ENCODE measurements around the gene TAF1D. TPM values are rescaled to one million over a fixed set of nuclear protein-coding genes. Genes with fewer than 3 reads are reported as not detected.
"Not testable (repeated sequence)": the region's sequence is repeated elsewhere in the genome, so short reads cannot be mapped to it uniquely, and the experiment has no call there.

The TAF1D gene
- total RNA-seq, 2 donors from 2014 or later: 284 to 353 TPM

GRCh38 chr11:93766504-93766903 lies 25.2 kb upstream of the TAF1D start:
- H3K4me3 Mint-ChIP-seq: no peak overlapping the region
- H3K36me3 Mint-ChIP-seq (ENCODE audit: insufficient read depth in 2 of 2): peaks cover 13 to 16% of the 10 kb centered on the region in 2 donors
- no peaks in the 10 kb centered on the region for H3K4me1 Mint-ChIP-seq (ENCODE audit: low read depth)
- ATAC-seq (replicated peaks in 1 of 2): no peak
- H3K9me3 Mint-ChIP-seq: peaks cover 3 to 7% of the 10 kb centered on the region in 2 donors
- H3K27me3 Mint-ChIP-seq (ENCODE audit: low read depth): no peaks in the 10 kb centered on the region
- no peak overlapping the region for H3K27ac Mint-ChIP-seq
- no peak for DNase-seq

- peaks cover 3 to 7% of the 10 kb centered on the region in 2 donors for H3K9me3 Mint-ChIP-seq
- no peak overlapping the region for H3K27ac Mint-ChIP-seq
- no peak overlapping the region for H3K4me3 Mint-ChIP-seq
- peaks cover 15 to 16% of the 10 kb centered on the region in 2 donors for H3K36me3 Mint-ChIP-seq (ENCODE audit: insufficient read depth in 2 of 2)
- no peaks in the 10 kb centered on the region for H3K4me1 Mint-ChIP-seq (ENCODE audit: low read depth)
- no peaks in the 10 kb centered on the region for H3K27me3 Mint-ChIP-seq (ENCODE audit: low read depth)
- ATAC-seq (replicated peaks in 1 of 2) (no peak), DNase-seq (no peak)
Measured at GRCh38 chr11:93765551-93765950, 24.3 kb upstream of the TAF1D start.

- Mint-ChIP-seq H3K4me1 (ENCODE audit: low read depth) (no peaks in the 10 kb centered on the region), H3K27ac (no peak overlapping the region), H3K9me3 (peaks cover under 1 to 3% of the 10 kb centered on the region in 2 donors), H3K27me3 (ENCODE audit: low read depth) (no peaks in the 10 kb centered on the region), H3K4me3 (no peak overlapping the region), H3K36me3 (ENCODE audit: insufficient read depth in 2 of 2) (peaks cover 13 to 16% of the 10 kb centered on the region in 2 donors)
- no peak for DNase-seq
- no peak for ATAC-seq (replicated peaks in 1 of 2)
Measured at GRCh38 chr11:93761910-93762309, 20.6 kb upstream of the TAF1D start.

DNA sequence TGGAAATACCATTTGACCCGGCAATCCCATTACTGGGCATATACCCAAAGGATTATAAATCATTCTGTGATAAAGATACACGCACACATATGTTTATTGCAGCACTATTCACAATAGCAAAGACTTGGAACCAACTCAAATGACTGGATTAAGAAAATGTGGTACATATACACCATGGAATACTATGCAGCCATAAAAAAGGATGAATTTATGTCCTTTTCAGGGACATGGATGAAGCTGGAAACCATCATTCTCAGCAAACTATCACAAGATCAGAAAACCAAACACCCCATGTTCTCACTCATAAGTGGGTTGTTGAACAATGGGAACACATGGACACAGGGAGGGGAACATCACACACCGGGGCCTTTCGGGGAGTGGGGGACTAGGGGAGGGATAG lies 17.8 kb upstream of the TAF1D start:
- not testable (repeated sequence) for H3K27me3 Mint-ChIP-seq (ENCODE audit: low read depth); H3K9me3 Mint-ChIP-seq; H3K27ac Mint-ChIP-seq; DNase-seq; ATAC-seq (replicated peaks in 1 of 2); H3K4me1 Mint-ChIP-seq (ENCODE audit: low read depth); H3K4me3 Mint-ChIP-seq; H3K36me3 Mint-ChIP-seq (ENCODE audit: insufficient read depth in 2 of 2)

GRCh38 chr11:93757924-93758865 lies 16.9 kb upstream of the TAF1D start:
- Mint-ChIP-seq H3K27ac (no peak overlapping the region), H3K4me3 (no peak overlapping the region), H3K4me1 (ENCODE audit: low read depth) (no peaks in the 10 kb centered on the region), H3K36me3 (ENCODE audit: insufficient read depth in 2 of 2) (peaks cover 5 to 9% of the 10 kb centered on the region in 2 donors), H3K9me3 (no peaks in the 10 kb centered on the region), H3K27me3 (ENCODE audit: low read depth) (no peaks in the 10 kb centered on the region)
- DNase-seq (no peak), ATAC-seq (replicated peaks in 1 of 2) (no peak)

DNA sequence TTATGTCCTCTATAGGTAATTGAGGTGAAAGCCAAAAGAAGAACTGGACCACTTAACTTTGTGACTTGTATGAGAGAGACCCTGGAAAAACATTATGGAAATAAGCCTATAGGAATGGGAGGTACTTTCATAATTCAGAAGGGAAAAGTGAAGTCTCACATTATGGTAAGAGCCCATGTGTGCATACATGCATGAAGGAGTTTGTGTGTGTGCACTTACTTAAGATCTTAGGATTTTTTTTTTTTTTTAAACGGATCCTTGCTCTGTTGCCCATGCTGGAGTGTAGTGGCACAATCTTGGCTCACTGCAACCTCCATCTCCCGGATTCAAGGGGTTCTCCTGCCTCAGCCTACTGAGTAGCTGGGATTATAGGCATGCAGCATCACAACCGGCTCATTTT lies 16.0 kb upstream of the TAF1D start:
- H3K27me3 Mint-ChIP-seq (ENCODE audit: low read depth): no peaks in the 10 kb centered on the region
- H3K9me3 Mint-ChIP-seq: no peaks in the 10 kb centered on the region
- H3K27ac Mint-ChIP-seq: no peak overlapping the region
- ATAC-seq (replicated peaks in 1 of 2): no peak
- H3K36me3 Mint-ChIP-seq (ENCODE audit: insufficient read depth in 2 of 2): peaks cover 5 to 10% of the 10 kb centered on the region in 2 donors
- H3K4me1 Mint-ChIP-seq (ENCODE audit: low read depth): no peaks in the 10 kb centered on the region
- DNase-seq: no peak
- no peak overlapping the region for H3K4me3 Mint-ChIP-seq

DNA sequence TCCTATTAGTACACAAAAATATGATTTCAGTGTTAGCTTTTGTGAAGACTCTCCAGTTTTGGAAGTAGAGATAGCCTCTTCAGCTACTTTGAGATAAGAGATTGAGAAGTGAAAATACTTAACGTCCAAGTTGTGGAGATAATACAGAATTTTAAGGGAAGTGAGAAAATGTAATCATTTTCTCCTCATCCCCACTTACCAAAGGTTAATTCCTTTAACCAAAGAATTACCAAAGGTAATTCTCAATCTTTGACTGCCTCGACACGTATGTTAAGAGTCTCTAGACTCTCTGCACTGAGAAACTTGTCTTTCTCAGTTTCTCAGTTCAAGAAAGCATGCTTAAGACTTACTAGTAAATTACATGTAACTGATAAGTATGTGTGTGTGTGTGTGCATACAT lies 15.5 kb upstream of the TAF1D start:
- Mint-ChIP-seq H3K27me3 (ENCODE audit: low read depth) (no peaks in the 10 kb centered on the region), H3K4me1 (ENCODE audit: low read depth) (no peaks in the 10 kb centered on the region), H3K27ac (no peak overlapping the region), H3K36me3 (ENCODE audit: insufficient read depth in 2 of 2) (peaks cover 5 to 10% of the 10 kb centered on the region in 2 donors), H3K9me3 (no peaks in the 10 kb centered on the region), H3K4me3 (no peak overlapping the region)
- ATAC-seq (replicated peaks in 1 of 2): no peak
- DNase-seq: no peak

GRCh38 chr11:93753241-93753640 lies 11.9 kb upstream of the TAF1D start:
- no peaks in the 10 kb centered on the region for H3K9me3 Mint-ChIP-seq
- ATAC-seq (replicated peaks in 1 of 2) (no peak), DNase-seq (no peak)
- no peak overlapping the region for H3K27ac Mint-ChIP-seq
- no peaks in the 10 kb centered on the region for H3K27me3 Mint-ChIP-seq (ENCODE audit: low read depth)
- H3K4me3 Mint-ChIP-seq: no peak overlapping the region
- no peaks in the 10 kb centered on the region for H3K4me1 Mint-ChIP-seq (ENCODE audit: low read depth)
- peaks cover 4 to 8% of the 10 kb centered on the region in 2 donors for H3K36me3 Mint-ChIP-seq (ENCODE audit: insufficient read depth in 2 of 2)

DNA sequence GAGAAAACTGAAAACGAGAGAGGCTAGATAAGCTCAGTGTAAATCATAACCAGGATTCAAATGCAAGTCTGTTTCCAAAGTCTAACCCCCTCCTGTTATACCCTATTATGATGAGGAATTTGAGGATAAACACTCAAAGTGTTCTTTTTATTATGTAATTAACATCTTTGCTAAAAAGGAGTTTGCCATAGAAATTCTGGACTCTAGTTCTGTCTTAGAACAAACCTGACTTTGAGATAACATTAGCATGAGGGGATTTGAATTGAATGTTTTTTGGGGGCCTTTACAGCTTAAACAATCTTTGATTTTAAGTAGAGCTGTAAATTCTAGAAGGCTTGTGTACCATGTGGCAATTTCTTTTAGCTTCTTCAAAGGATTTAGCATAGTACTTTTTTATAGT lies 9.7 kb upstream of the TAF1D start:
- Mint-ChIP-seq H3K36me3 (ENCODE audit: insufficient read depth in 2 of 2) (peaks cover 0 to 4% of the 10 kb centered on the region in 2 donors), H3K27me3 (ENCODE audit: low read depth) (no peaks in the 10 kb centered on the region), H3K27ac (no peak overlapping the region), H3K4me1 (ENCODE audit: low read depth) (no peaks in the 10 kb centered on the region), H3K4me3 (no peak overlapping the region), H3K9me3 (no peaks in the 10 kb centered on the region)
- no peak for DNase-seq
- no peak for ATAC-seq (replicated peaks in 1 of 2)

DNA sequence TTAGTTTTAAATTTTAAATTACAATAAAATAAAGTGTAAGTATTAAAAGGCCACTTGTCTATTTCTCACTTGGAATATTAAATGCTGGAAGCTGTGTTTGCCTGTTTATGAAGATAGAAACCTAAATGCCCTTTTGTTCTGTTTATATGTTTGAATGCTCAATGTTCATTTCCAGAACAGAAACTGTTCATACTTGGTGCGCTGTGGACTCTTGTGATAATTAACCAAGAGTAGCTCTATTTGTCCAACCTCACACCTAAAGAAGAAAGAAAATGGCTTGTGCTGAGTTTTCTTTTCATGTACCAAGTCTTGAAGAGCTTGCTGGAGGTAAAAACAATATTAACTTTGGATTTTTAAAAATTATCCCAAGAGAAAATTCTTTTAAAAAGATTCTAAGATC lies 5.8 kb upstream of the TAF1D start:
- H3K4me3 Mint-ChIP-seq: no peak overlapping the region
- H3K4me1 Mint-ChIP-seq (ENCODE audit: low read depth): peaks cover 23% of the 10 kb centered on the region
- H3K27ac Mint-ChIP-seq: no peak overlapping the region
- no peaks in the 10 kb centered on the region for H3K9me3 Mint-ChIP-seq
- DNase-seq: no peak
- peaks cover 0 to 3% of the 10 kb centered on the region in 2 donors for H3K36me3 Mint-ChIP-seq (ENCODE audit: insufficient read depth in 2 of 2)
- no peak for ATAC-seq (replicated peaks in 1 of 2)
- no peaks in the 10 kb centered on the region for H3K27me3 Mint-ChIP-seq (ENCODE audit: low read depth)

- H3K9me3 Mint-ChIP-seq: no peaks in the 10 kb centered on the region
- no peak for DNase-seq
- peaks cover 4 to 6% of the 10 kb centered on the region in 2 donors for H3K36me3 Mint-ChIP-seq (ENCODE audit: insufficient read depth in 2 of 2)
- no peak overlapping the region for H3K4me3 Mint-ChIP-seq
- peaks cover 23% of the 10 kb centered on the region for H3K4me1 Mint-ChIP-seq (ENCODE audit: low read depth)
- H3K27me3 Mint-ChIP-seq (ENCODE audit: low read depth): no peaks in the 10 kb centered on the region
- no peak for ATAC-seq (replicated peaks in 1 of 2)
- no peak overlapping the region for H3K27ac Mint-ChIP-seq
Measured at GRCh38 chr11:93746101-93746500, 4.8 kb upstream of the TAF1D start.

- Mint-ChIP-seq H3K36me3 (ENCODE audit: insufficient read depth in 2 of 2) (peaks cover 6 to 11% of the 10 kb centered on the region in 2 donors), H3K4me3 (peak overlapping the region in 1 of 2 donors; percentile 34), H3K4me1 (ENCODE audit: low read depth) (peaks cover 23% of the 10 kb centered on the region)
- H3K27ac Mint-ChIP-seq; DNase-seq; H3K27me3 Mint-ChIP-seq (ENCODE audit: low read depth); ATAC-seq (replicated peaks in 1 of 2); H3K9me3 Mint-ChIP-seq: not testable (repeated sequence)
Measured at GRCh38 chr11:93745005-93745755, 3.9 kb upstream of the TAF1D start.

DNA sequence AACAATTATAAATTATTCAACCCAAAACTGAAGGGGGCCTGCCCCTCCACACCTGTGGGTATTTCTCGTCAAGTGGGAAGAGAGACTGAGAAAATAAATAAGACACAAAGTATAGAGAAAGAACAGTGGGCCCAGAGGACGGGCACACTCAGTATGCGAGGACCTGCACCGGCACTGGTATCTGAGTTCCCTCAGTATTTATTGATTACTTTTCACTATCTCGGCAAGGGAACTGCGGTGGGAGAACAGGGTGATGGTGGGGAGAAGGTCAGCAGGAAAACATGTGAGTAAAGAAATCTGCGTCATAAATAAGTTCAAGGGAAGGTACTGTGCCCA lies 3.3 kb upstream of the TAF1D start:
- H3K4me1 Mint-ChIP-seq (ENCODE audit: low read depth): peaks cover 24% of the 10 kb centered on the region
- no peak overlapping the region for H3K27ac Mint-ChIP-seq
- ATAC-seq (replicated peaks in 1 of 2) (no peak), DNase-seq (no peak)
- H3K36me3 Mint-ChIP-seq (ENCODE audit: insufficient read depth in 2 of 2): peaks cover 11 to 13% of the 10 kb centered on the region in 2 donors
- H3K9me3 Mint-ChIP-seq: no peaks in the 10 kb centered on the region
- peak overlapping the region in 1 of 2 donors; percentile 34 for H3K4me3 Mint-ChIP-seq
- H3K27me3 Mint-ChIP-seq (ENCODE audit: low read depth): no peaks in the 10 kb centered on the region
